Smooth muscle cell (in vitro differentiated cells): ENCODE results near the gene CARD10. TPM values are rescaled to one million over a fixed set of nuclear protein-coding genes. Genes with fewer than 3 reads are reported as not detected.
"Not testable (repeated sequence)": the region's sequence is repeated elsewhere in the genome, so short reads cannot be mapped to it uniquely, and the experiment has no call there.

Experiments used
- DNase-seq: peaks from one replicate; lab custom pipeline; 2025; ENCODE audit not compliant: unreplicated experiment; lab: John Stamatoyannopoulos, UW
- H2AFZ ChIP-seq: fragments of 200-600 bp; sonication (generic); 2 replicates; pipeline ENCODE4 v1.6.0; 2016; ENCODE audit warnings: antibody characterized with exemption, low read depth, mild to moderate bottlenecking
- H3F3A ChIP-seq: fragments of 200-600 bp; sonication (generic); 2 replicates; pipeline ENCODE4 v1.6.0; 2017; ENCODE audit warnings: antibody characterized with exemption, low read depth
- H3K27ac ChIP-seq: fragments of 200-600 bp; sonication (generic); 2 replicates; pipeline ENCODE4 v1.5.1; 2016; ENCODE audit warnings: low read depth, mild to moderate bottlenecking
- H3K27me3 ChIP-seq: fragments of 200-600 bp; sonication (generic); 2 replicates; pipeline ENCODE4 v1.6.1; 2016; ENCODE audit warnings: low read depth, mild to moderate bottlenecking
- H3K36me3 ChIP-seq: fragments of 200-600 bp; sonication (generic); 2 replicates; pipeline ENCODE4 v1.5.1; 2016; ENCODE audit warnings: low read depth
- H3K4me1 ChIP-seq: fragments of 200-600 bp; sonication (generic); 2 replicates; pipeline ENCODE4 v1.5.1; 2016; ENCODE audit warnings: low read depth
- H3K4me2 ChIP-seq: fragments of 200-600 bp; sonication (generic); 2 replicates; pipeline ENCODE4 v1.6.0; 2016; ENCODE audit warnings: mild to moderate bottlenecking
- H3K4me3 ChIP-seq: fragments of 200-600 bp; sonication (generic); 2 replicates; pipeline ENCODE4 v1.5.1; 2016; ENCODE audit warnings: mild to moderate bottlenecking
- H3K79me2 ChIP-seq: fragments of 200-600 bp; sonication (generic); 2 replicates; pipeline ENCODE4 v1.6.0; 2016; ENCODE audit warnings: low read depth, mild to moderate bottlenecking
- H3K9ac ChIP-seq: fragments of 200-600 bp; sonication (generic); 2 replicates; pipeline ENCODE4 v1.6.0; 2016; ENCODE audit warnings: low read depth
- H3K9me3 ChIP-seq: fragments of 200-600 bp; sonication (generic); replicated peaks from 2 replicates; pipeline ENCODE4 v1.5.1; 2016; ENCODE audit warnings: low read depth
- H4K20me1 ChIP-seq: fragments of 200-600 bp; sonication (generic); 2 replicates; pipeline ENCODE4 v1.6.0; 2016; ENCODE audit warnings: low read depth
- CTCF ChIP-seq: fragments of 200-600 bp; sonication (generic); IDR thresholded peaks from 2 replicates; pipeline ENCODE4 v1.5.1; 2017; ENCODE audit warnings: borderline replicate concordance, mild to moderate bottlenecking, antibody characterized with exemption; ENCODE audit not compliant: insufficient read depth, poor library complexity, severe bottlenecking
- WGBS: methylation state at CpG from one replicate; pipeline ENCODE4 v1.1.7; 2016; ENCODE audit warnings: low lambda C conversion rate; 5-methylcytosine and 5-hydroxymethylcytosine counted together
- polyA plus RNA-seq: library from polyadenylated mRNA; unstranded; fragments of >200 nt; fragmentation: Nextera tagmentation; extraction: Ambion mirVana; gene quantifications from 2 replicates; pipeline ENCODE4 v1.2.1, GENCODE V29; 2016
- total RNA-seq: library from RNA; depleted of rRNA; stranded (reverse); fragments of >200 nt; gene quantifications from 2 replicates; pipeline ENCODE4 v1.2.3, GENCODE V29; 2014

CARD10 gene
- total and polyA plus RNA-seq, 2 experiments from 2014 or later: 2.3 to 6.0 TPM

DNA sequence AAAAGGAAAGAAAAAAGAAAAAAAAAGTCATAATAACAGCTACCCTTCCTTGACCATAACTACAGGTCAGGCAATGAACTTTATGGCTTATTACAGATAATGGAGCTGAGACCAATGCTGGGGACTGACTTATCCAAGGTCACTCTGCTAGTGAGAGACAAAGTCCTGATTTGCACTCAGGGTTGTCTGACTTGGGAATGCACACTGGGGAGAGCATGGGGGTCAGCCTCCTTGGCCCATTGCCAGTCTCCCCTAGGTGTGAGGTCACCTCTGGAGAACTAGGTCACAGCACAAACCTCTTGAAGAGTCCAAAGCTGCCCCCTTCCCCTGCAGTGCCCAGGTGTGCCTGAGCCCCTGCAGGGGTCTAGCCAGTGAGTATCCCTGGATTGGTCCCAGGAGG is 35.8 kb upstream of the CARD10 start:
- no peak for TF ChIP-seq CTCF
- DNase-seq: no peak
- Histone ChIP-seq H3K27ac (no peak overlapping the region), H3K36me3 (no peaks in the 10 kb centered on the region), H3K9me3 (no peaks in the 10 kb centered on the region), H2AFZ (no peak overlapping the region), H3K9ac (no peak overlapping the region), H3K27me3 (no peaks in the 10 kb centered on the region), H3K4me3 (no peak overlapping the region), H3K4me2 (no peak overlapping the region), H4K20me1 (no peaks in the 10 kb centered on the region), H3K4me1 (peaks cover 31% of the 10 kb centered on the region), H3K79me2 (no peaks in the 10 kb centered on the region), H3F3A (peaks cover 18% of the 10 kb centered on the region)

DNA sequence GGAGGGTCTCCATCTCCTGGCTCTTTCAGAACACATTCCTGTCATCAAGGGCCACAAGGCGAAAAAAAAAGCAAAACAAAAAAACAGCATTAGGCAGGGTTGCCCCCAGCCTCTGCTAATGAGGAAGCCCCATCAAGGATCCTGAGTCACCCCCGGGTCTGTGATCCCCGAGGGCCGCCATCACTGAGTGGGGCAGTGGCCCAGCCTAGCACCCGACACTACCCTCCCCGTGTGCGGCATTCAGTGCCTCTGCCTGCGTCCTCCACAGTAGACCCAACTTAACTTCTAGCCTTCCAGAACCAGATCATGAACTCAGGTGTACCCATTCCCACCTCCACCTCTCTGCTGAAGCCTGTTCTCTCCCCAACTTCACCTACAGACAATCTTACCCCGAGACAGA is 34.5 kb upstream of the CARD10 start:
- DNase-seq: no peak
- Histone ChIP-seq H3K4me2 (no peak overlapping the region), H3K4me1 (peaks cover 32% of the 10 kb centered on the region), H3K9me3 (no peaks in the 10 kb centered on the region), H3K4me3 (no peak overlapping the region), H3K9ac (no peak overlapping the region), H3F3A (peaks cover 12% of the 10 kb centered on the region), H3K27me3 (no peaks in the 10 kb centered on the region), H2AFZ (no peak overlapping the region), H3K79me2 (no peaks in the 10 kb centered on the region), H3K27ac (no peak overlapping the region), H4K20me1 (no peaks in the 10 kb centered on the region), H3K36me3 (no peaks in the 10 kb centered on the region)
- no peak for TF ChIP-seq CTCF
- 89% methylated on average over 9 of the region's 9 CpGs for WGBS

- Histone ChIP-seq H3F3A (peaks cover 6% of the 10 kb centered on the region), H4K20me1 (no peaks in the 10 kb centered on the region), H3K9me3 (no peaks in the 10 kb centered on the region), H3K27ac (peak overlapping the region; percentile 75), H3K4me1 (peaks cover 32% of the 10 kb centered on the region), H3K79me2 (no peaks in the 10 kb centered on the region), H3K36me3 (no peaks in the 10 kb centered on the region), H3K9ac (no peak overlapping the region), H3K4me3 (no peak overlapping the region), H2AFZ (peak overlapping the region; percentile 55), H3K4me2 (peak overlapping the region; percentile 73), H3K27me3 (no peaks in the 10 kb centered on the region)
- TF ChIP-seq CTCF: no peak
- DNase-seq: no peak
- WGBS: 22% methylated on average over 16 of the region's 16 CpGs
Observed at GRCh38 chr22:37552524-37553163, 33.4 kb upstream of the CARD10 start.

GRCh38 chr22:37551981-37552380 is 32.8 kb upstream of the CARD10 start:
- Histone ChIP-seq H3K4me1 (peaks cover 31% of the 10 kb centered on the region), H3K27ac (peak overlapping the region; percentile 75), H4K20me1 (no peaks in the 10 kb centered on the region), H3K36me3 (no peaks in the 10 kb centered on the region), H3K27me3 (no peaks in the 10 kb centered on the region), H3K79me2 (no peaks in the 10 kb centered on the region), H3F3A (peaks cover 3% of the 10 kb centered on the region), H3K4me2 (peak overlapping the region; percentile 73), H3K4me3 (no peak overlapping the region), H2AFZ (peak overlapping the region; percentile 55), H3K9me3 (no peaks in the 10 kb centered on the region), H3K9ac (no peak overlapping the region)
- no peak for DNase-seq
- WGBS: 88% methylated on average over 6 of the region's 6 CpGs
- no peak for TF ChIP-seq CTCF

DNA sequence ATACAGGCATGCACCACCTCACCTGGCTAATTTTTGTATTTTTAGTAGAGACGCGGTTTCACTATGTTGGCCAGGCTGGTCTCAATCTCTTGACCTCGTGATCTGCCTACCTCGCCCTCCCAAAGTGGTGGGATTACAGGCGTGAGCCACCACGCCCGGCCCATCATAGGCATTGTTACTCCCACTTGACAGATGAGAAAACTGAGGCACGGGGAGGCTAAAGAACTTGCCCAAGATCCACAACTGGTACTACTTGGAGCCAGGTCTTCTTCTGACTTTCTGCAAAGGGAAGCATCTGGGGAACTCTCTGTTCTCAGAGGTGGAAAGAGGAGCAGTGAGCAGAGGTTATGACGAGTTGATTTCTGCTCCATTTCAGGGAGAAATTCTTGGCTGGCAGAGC is 31.7 kb upstream of the CARD10 start:
- H3K79me2 ChIP-seq, H3K27me3 ChIP-seq, H2AFZ ChIP-seq, DNase-seq, H3K9me3 ChIP-seq, H4K20me1 ChIP-seq, H3K4me2 ChIP-seq, H3K36me3 ChIP-seq, H3K9ac ChIP-seq, H3K27ac ChIP-seq, H3K4me3 ChIP-seq: not testable (repeated sequence)
- WGBS: 91% methylated on average over 9 of the region's 9 CpGs
- Histone ChIP-seq H3K4me1 (peaks cover 30% of the 10 kb centered on the region), H3F3A (peaks cover 12% of the 10 kb centered on the region)
